Omental fat pad (tissue), 4 donors: ENCODE data around the gene POP4. TPM values are rescaled to one million over a fixed set of nuclear protein-coding genes. Genes with fewer than 3 reads are reported as not detected.
A peak's percentile ranks its signal among the peaks of the same experiment; 100 is the strongest.

ENCODE experiments used
- ATAC-seq: fragments of 150-250 bp; one replicate; pipeline ENCODE4 v1.9.1; 2016; ENCODE audit warnings: mild to moderate bottlenecking, moderate library complexity; ENCODE audit not compliant: low FRiP score
- DNase-seq: peaks from one replicate; pipeline ENCODE4 v3.0.0-alpha.2; 2019; ENCODE audit warnings: low spot score
- CTCF ChIP-seq, 3 donors: fragments of 450-650 bp; IDR thresholded peaks; one replicate each; pipeline ENCODE4 v1.5.1; 2016 to 2017; ENCODE audit warnings: antibody characterized with exemption in 3 of 3, mild to moderate bottlenecking in 3 of 3, moderate library complexity in 2 of 3
- total RNA-seq, 4 donors: library from RNA; depleted of rRNA; stranded (reverse); fragments of >200 nt; gene quantifications; one replicate each; pipeline ENCODE4 v1.1.0, GENCODE V29; 2016

POP4 gene
- total RNA-seq, 4 donors from 2014 or later, result 52.9 to 62.4 (median 55.0) TPM

GRCh38 chr19:29612121-29612520 lies 6.0 kb downstream of the POP4 start:
- ATAC-seq, result no peak
- no peak for DNase-seq
- TF ChIP-seq CTCF (IDR thresholded peaks at IDR 0.05), result no peak

GRCh38 chr19:29612801-29613595 lies 6.9 kb downstream of the POP4 start:
- no peak for DNase-seq
- ATAC-seq, result peak; percentile 17
- TF ChIP-seq CTCF (IDR thresholded peaks at IDR 0.05), result no peak

- ATAC-seq, result no peak
- no peak for TF ChIP-seq CTCF (IDR thresholded peaks at IDR 0.05)
- DNase-seq, result no peak
Observed at GRCh38 chr19:29614046-29614445, 8.0 kb downstream of the POP4 start.

GRCh38 chr19:29614780-29615179 lies 8.7 kb downstream of the POP4 start:
- TF ChIP-seq CTCF (IDR thresholded peaks at IDR 0.05), result no peak
- ATAC-seq, result no peak
- DNase-seq, result no peak

GRCh38 chr19:29615891-29616425 lies 9.9 kb downstream of the POP4 start:
- no peak for ATAC-seq
- no peak for DNase-seq
- TF ChIP-seq CTCF (IDR thresholded peaks at IDR 0.05), result no peak

GRCh38 chr19:29616541-29616940 lies 10.5 kb downstream of the POP4 start:
- no peak for TF ChIP-seq CTCF (IDR thresholded peaks at IDR 0.05)
- DNase-seq (no peak), ATAC-seq (no peak)
